Gastroesophageal sphincter (tissue), 3 donors: Measurements from ENCODE around the gene HOMER2.

ENCODE experiments used
- POLR2AphosphoS5 ChIP-seq: sonication (generic); formaldehyde crosslinking; IDR thresholded peaks from one replicate; pipeline ENCODE4 v1.6.1; 2017; ENCODE audit warnings: antibody characterized with exemption
- TF ChIP-seq, protein P1 (sequence below), 4 experiments: fragments of 200-600 bp in 2 of 4; fragments of 450-650 bp in 2 of 4; sonication (generic) in 1 of 4; IDR thresholded peaks; one replicate each; pipeline ENCODE4 v1.5.1; 2017 to 2019; ENCODE audit warnings: antibody characterized with exemption in 4 of 4, mild to moderate bottlenecking in 2 of 4, moderate library complexity in 2 of 4

DNA sequence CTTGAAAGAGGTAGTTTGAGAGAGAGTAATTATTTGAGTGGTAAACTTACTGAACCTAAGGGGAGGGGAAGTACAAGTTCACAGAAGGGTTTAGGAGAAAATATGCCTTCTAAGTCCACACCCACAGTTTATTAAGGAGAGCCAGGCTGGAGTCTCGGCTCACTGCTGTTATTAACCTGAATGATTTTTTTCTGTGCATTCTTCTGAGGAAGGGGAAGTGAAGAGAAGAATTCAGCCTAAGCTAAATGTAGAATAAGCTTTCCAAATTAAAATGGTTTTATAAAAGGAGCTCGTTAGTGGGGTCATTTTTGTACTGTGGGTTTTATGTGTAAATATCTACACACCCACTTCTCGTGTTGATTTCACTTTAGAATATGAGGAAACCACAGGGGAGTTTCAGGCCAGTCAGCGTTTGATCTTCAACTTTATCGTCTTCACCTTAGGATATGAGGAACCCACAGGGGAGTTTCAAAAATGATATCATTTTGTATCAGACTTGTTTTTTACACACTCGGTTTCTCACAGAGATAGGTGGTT lies 141.6 kb downstream of the HOMER2 start:
- TF ChIP-seq POLR2AphosphoS5: no peak
- TF ChIP-seq, protein P1, sequence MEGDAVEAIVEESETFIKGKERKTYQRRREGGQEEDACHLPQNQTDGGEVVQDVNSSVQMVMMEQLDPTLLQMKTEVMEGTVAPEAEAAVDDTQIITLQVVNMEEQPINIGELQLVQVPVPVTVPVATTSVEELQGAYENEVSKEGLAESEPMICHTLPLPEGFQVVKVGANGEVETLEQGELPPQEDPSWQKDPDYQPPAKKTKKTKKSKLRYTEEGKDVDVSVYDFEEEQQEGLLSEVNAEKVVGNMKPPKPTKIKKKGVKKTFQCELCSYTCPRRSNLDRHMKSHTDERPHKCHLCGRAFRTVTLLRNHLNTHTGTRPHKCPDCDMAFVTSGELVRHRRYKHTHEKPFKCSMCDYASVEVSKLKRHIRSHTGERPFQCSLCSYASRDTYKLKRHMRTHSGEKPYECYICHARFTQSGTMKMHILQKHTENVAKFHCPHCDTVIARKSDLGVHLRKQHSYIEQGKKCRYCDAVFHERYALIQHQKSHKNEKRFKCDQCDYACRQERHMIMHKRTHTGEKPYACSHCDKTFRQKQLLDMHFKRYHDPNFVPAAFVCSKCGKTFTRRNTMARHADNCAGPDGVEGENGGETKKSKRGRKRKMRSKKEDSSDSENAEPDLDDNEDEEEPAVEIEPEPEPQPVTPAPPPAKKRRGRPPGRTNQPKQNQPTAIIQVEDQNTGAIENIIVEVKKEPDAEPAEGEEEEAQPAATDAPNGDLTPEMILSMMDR (IDR thresholded peaks at IDR 0.05): no peak
